Measurements from ENCODE around the gene COL15A1.

COL15A1 gene

DNA sequence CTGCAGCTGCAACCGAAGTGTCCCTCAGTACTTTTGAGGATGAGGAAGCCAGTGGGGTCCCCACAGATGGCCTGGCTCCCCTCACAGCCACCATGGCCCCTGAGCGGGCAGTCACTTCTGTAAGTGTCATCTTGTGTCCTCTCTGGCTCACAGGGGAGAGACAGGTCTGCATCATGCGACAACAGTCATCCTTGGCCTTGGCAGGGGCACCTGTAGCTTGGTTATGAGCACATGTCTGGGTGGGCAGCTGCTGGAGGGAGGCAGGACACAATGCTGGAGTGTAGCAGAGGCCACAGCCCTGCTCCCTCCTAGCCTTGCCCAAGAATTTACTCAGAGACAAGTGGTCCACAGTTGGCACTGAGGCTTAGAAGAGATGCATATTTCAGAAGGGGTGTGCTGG, 71.7 kb downstream of the COL15A1 start:
- no peak for DNase-seq (ENCODE audit: low spot score)

DNA sequence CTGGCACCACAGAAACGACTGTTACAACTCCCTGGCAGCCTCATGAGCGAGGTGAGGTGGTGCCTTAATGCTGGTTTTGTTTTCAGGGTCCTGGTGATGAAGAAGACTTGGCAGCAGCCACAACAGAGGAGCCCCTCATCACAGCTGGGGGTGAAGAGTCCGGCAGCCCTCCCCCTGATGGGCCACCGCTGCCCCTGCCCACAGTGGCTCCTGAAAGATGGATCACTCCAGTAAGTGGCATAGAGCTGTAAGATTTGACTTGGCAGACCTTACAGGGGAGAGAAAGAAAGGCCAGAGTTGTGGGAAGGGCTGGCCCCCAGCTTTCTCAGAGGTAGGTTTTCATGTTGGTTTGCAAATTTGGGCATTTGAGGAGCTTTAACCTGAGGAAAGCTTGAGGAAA, 72.2 kb downstream of the COL15A1 start:
- DNase-seq (ENCODE audit: low spot score), result no peak

DNA sequence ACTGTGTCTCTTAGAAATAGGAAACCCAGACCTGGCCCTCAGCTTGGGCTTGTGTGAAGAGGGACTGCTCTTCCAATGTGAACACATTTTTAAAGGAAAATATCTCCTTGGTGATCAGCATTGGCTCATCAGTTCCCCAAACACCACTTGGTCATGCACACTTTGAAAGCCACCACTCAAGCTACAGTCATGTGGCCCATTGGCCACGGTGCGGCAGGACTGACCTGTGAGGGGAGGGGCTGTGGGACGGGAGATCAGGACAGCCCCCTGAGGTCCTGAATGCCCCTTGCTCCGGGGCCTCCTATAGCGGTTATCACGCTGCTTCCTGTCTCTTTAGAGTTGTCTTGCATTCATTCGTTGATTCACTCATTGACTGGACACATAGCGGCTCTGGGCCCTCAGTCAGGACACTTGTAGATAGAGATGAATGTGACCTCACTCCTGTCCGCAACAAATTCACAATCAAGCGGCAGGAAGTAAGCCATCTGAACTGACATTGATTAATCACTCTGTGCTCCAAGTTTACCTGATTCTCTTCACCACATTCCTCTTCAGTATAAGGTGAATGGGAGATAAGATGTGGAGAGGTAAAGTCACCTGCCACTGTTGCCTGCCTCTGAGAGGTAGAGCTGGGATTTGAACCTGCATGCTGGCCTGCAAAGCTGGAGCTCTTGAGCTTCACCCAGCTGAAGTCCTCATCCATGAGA, 73.1 kb downstream of the COL15A1 start:
- DNase-seq (ENCODE audit: low spot score), result no peak

DNA sequence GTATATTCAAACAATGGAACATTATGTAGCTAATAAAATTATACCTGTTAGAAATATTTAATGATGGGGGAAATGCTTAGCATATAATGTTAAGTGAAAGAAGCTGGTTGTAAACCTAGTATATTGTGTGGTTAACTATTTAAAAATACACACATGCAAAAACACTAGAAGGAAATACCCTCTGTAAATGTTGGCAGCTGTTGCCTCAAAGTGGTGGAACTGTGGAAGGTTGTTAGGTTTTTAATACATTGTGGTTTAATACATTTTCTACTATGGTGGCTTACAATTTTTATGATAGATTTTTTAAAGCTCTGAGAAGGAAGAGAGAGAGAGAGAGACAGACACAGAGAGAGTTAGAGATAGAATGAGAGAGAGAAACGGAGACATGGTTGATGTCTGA, 74.9 kb downstream of the COL15A1 start:
- DNase-seq (ENCODE audit: low spot score), result no peak

DNA sequence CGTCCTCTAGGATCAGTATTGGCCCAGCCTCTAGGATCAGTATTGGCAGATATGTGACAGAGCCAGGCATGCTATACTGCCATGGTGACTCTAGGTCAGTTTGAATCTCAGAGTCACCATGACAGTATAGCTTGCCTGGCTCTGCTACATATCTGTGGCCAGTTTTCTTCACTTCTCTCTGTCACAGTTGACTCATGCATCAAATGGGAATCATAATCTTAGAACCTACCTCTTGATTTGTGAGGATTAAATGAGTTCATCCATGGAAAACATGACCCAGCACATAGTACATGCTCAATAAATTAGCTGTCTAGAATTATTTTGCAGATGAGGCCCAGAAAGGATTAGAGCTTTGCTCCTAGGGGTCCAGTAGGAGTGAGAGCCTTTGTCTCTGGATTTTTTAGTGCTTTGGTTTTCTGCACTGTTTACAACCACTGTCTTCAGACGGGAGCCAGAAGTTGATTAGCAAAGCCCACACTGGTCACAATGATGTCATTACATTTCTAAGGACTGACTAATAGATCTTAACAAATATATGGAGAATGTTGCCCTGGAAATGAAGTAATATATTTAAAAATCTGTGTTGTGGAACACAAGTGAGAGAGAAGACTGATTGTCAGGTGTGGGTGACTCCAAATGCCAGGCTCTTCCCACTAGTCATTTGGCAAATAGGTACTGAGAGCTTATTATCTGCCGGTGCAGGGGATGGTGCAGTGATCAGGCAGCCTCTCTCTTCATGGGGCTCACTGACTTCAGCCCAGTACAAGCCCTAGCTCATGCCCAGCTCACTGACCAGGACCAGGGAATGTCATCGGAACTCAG, 76.0 kb downstream of the COL15A1 start:
- DNase-seq (ENCODE audit: low spot score), result no peak

DNA sequence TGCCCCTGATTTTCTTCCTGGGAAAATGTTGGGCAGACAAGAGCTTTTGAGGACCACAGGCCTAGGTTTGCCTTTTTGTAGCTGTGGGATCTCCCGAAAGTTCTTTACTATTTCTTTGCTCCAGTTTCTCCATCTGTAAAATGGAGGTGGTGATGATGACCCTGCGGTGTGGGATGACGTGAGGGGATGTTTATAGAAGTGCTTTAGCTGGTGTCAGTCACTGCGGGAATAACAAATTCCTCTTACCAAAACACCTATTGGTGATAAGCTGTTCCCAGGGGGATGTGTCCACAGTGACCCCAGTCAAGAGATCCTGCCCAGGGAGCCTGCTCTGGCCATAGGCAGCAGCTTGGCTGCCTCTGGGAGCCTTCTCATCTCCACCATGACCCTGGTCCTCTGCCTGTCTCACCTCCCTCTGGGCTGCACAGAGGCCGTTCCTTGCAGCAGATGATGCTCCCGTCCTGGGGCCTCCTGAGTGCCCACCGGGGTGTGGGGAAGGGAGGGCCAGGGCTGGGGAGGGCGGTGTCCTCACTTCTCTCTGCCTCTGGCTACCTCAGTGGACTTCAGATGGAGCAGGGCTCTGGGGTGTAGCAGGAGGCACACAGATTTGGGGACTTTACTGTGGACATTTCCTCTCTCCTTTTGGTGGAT, 77.2 kb downstream of the COL15A1 start:
- DNase-seq (ENCODE audit: low spot score), result no peak

DNA sequence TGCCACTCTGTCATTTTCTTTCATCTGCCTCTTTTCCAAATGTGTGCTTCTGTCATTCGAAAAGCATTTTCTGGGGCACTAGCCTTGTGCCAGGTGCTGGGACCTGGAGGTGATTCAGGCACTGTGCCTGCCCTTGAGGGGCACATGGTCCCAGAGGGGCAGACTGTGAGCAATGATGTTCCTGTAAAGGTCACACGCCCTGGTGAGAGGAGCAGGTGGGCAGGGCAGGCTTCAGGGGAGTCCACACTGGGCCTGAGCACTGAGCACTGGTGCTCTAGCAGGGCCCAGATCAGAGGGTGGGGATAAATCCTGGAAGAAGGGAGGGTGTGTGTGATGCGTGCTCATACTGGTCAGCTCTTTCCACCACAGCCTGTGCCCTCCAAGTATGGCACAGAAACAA, 77.8 kb downstream of the COL15A1 start:
- no peak for DNase-seq (ENCODE audit: low spot score)

DNA sequence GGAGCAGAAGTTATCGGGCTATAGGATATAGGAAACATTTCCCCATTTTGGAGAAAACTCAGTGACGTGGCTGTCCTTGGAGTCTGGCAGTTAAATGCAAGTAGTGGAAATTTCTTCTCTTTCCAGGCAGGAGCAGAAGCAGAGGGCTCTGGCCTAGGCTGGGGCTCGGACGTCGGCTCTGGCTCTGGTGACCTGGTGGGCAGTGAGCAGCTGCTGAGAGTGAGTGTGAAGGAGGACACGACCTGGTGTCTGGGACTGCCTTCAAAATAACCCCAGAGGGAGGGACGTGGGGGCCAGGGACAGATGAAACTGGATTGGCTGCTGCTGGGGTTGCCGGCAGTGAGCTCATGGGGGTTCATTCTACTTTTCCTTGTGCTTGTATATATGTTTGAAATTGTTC, 79.5 kb downstream of the COL15A1 start:
- DNase-seq (ENCODE audit: low spot score), result no peak

DNA sequence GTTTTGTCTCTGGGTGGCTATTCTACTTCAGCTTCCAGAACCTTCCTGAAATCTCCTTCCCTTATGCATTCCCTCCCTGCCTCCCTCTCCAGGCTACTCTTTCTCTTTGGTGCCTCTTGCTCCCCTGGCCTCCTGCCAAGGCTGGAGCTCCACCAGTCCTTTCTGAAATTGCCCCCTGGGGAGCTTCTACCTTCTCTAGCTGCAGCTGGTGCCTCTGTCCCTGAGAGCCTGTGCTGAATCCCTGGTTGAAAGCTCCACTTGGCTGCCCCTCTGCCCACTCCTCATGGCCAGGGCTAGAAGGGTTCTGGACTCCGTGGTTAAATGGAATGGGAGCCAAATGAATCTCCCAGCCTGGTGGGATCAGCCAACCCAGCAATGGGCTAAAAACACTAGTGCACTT, 80.1 kb downstream of the COL15A1 start:
- DNase-seq (ENCODE audit: low spot score), result no peak

DNA sequence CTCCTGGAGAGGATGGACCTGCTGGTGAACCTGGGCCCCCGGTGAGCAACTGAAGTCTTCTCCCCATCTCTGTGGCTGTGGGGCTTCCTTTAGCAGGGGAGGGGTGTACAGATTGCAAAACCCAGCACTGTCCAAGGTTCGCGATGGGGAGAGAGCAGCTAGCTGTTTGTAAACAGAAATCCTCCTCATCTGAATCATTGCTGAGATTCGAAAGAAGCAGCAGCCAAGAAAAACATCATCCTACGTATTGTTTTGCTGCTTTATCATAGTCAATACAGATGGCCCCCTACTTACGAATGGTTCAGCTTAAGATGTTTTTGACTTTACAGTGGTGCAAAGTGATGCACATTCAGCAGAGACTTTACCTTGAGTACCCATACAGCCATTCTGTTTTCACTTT, 81.3 kb downstream of the COL15A1 start:
- DNase-seq (ENCODE audit: low spot score), result no peak

DNA sequence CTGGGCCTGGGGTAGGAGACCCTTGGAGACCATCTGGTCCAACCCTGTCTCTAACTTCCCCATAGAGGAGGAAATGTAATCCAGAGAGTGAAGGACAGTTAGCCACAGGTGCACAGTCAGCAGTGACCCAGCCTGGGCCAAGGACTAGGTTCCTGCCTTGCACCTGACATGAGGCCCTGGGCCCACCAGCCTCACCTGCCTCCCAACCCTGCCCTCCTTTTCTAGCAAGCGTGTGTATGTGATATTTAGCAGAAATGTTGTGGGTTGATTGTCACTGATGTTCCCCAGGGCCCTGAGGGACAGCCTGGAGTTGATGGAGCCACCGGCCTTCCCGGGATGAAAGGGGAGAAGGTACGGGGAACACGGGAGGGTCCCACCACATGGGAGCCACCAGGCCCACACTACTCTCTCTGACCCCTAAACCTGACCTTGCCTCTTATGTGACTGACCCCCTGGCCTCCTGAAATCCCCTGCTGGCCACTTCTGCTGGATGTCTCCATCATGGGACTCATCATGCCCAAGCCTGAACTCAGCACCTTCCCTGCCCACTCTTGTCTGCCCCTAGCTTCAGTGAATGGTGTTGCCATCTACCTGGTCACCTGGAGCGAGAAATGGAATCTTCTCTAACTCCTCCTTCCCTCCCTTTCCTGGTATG, 82.0 kb downstream of the COL15A1 start:
- no peak for DNase-seq (ENCODE audit: low spot score)

DNA sequence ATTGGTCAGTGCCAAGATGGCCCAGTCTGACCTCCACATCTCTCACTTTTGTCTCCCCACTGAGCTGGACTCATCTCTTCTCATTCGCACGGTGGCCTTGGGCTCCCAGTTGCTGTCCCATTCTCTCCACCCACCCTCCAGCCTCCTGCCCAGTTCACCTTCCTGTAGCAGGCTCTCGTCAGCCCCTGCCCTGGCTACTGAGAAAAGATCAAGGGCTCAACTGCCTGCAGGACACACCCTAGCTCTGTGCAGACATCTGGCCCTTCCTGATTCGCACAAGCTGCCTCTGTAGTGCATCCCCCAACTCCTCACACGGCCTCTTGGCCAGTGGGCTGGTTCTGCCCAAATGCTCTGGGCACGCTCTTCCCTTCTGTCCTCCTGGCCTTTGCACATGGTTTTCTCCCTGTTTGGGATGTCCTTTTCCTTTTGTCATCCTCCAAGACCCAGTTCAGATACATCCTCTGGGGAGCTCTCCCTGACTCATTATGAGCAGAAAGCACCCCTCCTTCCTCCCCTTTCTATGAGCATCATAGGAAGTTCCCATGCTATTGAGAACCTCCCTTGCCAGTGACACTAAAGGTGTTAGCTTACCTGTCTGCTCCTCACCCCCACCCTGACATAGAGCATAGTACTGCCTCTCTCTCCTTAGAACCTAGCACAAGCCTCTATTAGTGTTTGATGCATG, 82.7 kb downstream of the COL15A1 start:
- DNase-seq (ENCODE audit: low spot score), result no peak

DNA sequence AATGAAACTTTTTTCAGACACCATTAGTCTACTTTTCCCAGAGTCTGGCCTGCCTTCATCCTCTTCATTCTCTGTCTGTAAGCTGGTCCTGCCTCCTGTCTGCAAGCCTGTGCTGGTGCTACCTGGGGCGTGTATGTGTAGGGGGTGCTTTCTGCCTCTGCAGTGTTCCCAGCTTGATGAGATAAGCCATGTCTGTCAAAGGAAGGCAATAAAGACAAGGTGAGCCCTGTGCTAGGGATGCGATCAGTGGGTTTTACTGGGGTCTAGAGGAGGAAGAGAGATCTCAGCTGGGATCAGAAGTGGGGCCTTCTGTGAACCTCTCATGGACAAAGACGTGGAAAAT, 83.2 kb downstream of the COL15A1 start:
- no peak for DNase-seq (ENCODE audit: low spot score)

DNA sequence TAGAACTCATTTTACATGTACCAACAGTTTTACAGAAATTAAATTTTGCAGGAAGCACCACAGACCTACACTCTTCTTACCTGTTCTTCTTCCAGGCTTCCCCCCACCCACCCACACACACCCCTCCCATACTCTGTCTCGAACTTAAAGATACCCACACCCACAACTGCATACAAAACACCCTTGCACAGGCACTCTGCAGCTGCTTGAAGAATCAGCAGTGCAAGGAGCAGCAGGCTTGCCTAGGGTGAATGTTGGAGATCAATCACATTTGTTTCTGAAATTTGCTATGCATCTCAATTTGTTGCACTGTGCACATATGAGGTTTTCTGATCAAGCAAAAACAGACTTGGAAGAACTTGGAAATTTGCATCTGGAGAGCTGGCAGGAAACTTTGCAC, 83.7 kb downstream of the COL15A1 start:
- DNase-seq (ENCODE audit: low spot score), result no peak

DNA sequence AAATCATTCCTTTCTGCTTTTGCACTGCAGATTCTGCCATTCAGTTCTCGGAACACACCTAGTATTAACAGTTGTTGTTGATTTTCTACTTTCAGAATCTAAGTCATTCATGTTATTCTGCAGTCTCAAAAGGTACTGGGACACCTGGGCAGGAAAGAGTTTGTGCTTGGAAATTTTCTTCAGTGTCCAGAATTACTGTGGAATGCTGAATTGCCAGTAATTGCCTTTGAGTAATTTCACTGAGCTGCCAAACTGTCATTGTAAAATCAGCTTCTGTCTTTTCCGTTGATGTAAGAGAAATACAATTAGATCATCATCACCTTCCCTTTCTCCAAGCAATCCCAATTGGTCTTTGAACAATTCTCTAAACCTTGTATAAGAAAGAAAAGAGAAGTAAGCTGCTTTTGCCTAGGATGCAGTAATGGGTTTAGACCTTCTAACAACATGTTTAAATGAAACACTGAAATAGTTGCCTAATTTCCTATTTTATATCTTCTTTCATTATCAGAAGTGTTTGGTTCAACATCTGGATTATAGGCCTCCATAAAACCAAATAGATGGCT, 85.5 kb downstream of the COL15A1 start:
- no peak for DNase-seq (ENCODE audit: low spot score)

DNA sequence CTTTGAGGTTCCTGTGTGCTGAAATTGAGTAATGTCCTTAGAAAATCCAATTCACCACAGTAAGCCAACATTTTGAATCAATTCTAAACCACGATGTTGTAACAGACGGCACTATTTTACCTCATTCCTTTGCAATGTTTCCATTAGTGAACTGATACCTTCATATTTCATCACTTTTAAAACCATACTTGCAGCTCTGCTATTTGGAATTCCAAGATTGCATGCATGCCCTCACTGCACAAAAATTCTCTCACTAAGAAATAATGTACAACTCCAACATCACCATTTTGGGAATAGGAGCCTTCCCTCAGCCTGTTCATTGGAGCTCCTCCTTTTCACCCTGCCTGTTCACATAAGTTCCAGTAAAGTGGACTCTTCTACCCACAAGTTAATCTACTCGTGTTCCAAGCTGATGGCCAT, 86.4 kb downstream of the COL15A1 start:
- no peak for DNase-seq (ENCODE audit: low spot score)

DNA sequence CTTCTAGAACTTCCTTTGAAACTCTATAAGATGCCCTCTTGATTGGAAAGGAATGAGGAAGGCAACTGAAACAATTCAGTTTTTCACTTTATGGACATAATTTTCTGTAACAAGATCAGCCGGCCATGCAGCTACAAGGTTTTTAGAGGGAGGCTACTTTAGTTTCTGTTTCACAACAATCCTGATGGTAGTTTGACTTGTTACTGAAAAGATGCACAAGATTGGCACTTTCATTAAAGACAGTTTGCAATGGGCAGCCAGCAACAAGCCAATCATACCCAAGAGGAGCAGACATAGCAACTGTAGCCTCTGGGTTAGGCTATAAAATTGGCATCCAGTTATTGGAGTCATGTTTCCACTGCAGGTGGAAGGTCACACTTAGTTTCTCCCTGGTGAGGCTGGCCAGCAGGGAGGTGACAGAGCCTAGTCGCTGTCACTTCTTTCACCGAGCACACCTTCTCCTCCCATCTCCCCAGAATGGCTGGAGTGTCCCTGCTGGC, 87.0 kb downstream of the COL15A1 start:
- DNase-seq (ENCODE audit: low spot score), result no peak

DNA sequence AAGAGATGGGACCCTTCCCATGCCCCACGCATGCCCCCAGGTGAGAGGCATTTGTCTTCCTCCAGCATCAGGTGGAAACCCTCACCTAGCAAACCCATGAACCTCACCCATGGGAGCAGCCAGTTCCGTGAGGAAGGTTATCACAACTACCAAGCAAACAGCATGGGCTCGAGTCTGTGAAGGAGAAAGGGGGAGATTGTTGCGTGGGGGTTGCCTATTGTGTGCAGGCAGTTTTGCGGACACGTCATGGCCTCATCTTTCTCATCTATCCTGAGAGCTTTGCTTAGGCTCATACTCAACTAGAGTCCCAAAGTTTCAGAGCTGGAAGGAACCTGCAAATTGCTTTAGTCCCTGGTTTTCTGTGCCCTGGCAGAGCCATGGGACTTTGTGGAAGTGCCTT, 87.6 kb downstream of the COL15A1 start:
- DNase-seq (ENCODE audit: low spot score), result no peak

DNA sequence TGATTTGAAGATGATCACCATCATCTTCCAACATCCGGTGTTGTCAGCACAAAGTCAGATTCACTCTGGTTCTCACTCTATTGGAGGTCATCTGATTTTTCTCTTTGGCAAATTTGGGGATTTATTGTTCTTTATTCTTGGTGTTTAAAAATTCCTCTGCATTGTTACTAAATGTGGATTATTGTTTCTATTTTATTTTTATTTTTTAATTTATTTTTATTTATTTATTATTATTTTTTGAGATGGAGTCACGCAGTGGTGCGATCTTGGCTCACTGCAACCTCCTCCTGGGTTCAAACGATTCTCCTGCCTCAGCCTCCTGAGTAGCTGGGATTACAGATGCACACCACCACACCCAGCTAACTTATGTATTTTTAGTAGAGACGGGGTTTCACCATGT, 88.3 kb downstream of the COL15A1 start:
- DNase-seq (ENCODE audit: low spot score), result no peak

DNA sequence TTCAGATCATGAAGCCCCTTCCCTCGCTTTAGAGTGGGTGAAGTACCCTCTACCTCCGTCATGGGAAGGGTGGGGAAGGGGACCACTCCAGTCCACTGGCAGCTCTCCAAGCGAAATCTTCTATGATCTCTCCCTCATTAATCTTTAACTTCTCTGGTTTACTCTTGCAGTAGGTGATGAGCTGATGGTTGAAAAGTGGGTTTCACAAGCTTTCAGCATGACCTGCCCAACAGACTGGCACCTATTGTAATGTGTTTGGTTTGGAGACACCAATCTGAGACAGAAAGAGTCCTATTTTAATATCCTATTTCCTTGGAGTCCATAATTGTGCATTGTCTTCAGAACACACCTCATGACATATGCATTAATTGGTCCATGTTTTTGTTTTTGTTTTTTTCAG, 90.4 kb downstream of the COL15A1 start:
- DNase-seq (ENCODE audit: low spot score), result no peak

DNA sequence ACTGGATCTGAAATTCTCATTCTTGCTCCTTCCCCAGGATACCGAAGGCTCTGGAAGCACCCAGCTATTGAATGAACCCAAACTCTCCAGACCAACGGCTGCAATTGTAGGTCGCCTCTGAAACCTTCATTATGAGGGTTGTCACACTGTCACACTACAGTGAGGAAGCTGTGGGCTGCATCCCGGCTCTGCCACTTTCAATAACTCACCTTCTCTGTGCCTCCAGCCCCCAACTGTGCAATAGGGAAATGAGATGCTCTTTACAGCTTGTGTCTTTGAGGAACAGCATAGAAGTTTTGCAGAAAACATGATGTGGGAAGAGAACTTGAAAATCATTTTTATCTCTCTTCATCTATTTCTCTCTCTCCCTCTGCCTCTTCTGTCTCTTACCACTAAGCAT, 91.6 kb downstream of the COL15A1 start:
- no peak for DNase-seq (ENCODE audit: low spot score)
